ENCODE data around the gene PLS3. TPM values are rescaled to one million over a fixed set of nuclear protein-coding genes. Genes with fewer than 3 reads are reported as not detected.

PLS3 gene
- total RNA-seq, 1 experiment from 2014 or later, result 169 TPM

GRCh38 chrX:115591420-115591819, 30.4 kb downstream of the PLS3 start:
- Mint-ChIP-seq H3K9me3 (ENCODE audit: low read depth, unreplicated experiment) (no peaks in the 10 kb centered on the region), H3K4me3 (ENCODE audit: low read depth, unreplicated experiment) (peak overlapping the region; percentile 40), H3K27ac (ENCODE audit: unreplicated experiment) (peak overlapping the region; percentile 97), H3K27me3 (ENCODE audit: unreplicated experiment) (no peaks in the 10 kb centered on the region), H3K4me1 (ENCODE audit: low read depth, unreplicated experiment) (peaks cover 43% of the 10 kb centered on the region), H3K36me3 (ENCODE audit: insufficient read depth, unreplicated experiment) (peaks cover 32% of the 10 kb centered on the region)
- TSS peak; percentile 80 for BruUV-seq (replicated peaks)
- intact Hi-C loops (cut with micrococcal nuclease; ENCODE audit: unreplicated experiment), result no loop called here
- CTCF ChIA-PET, result interaction anchor here (0.8 to 1.1 kb wide), 2 partner anchors 9 to 11 kb away, joined by 3 to 4 read pairs; no protein-coding TSS in a partner anchor
- TF ChIP-seq CTCF (IDR thresholded peaks at IDR 0.05; ENCODE audit: unreplicated experiment), result no peak
- no peak for DNase-seq

- H3K4me3 Mint-ChIP-seq (ENCODE audit: low read depth, unreplicated experiment), result peak overlapping the region; percentile 63
Observed at GRCh38 chrX:115591856-115592842, 31.2 kb downstream of the PLS3 start.

GRCh38 chrX:115592997-115593734, 32.2 kb downstream of the PLS3 start:
- no peak for TF ChIP-seq CTCF (IDR thresholded peaks at IDR 0.05; ENCODE audit: unreplicated experiment)
- no peaks in the 10 kb centered on the region for H3K27me3 Mint-ChIP-seq (ENCODE audit: unreplicated experiment)
- BruUV-seq (replicated peaks), result no TSS peak
- CTCF ChIA-PET, result interaction anchor here (1.5 kb wide), 1 partner anchor 22 kb away, joined by 5 read pairs; no protein-coding TSS in a partner anchor
- peaks cover 43% of the 10 kb centered on the region for H3K4me1 Mint-ChIP-seq (ENCODE audit: low read depth, unreplicated experiment)
- H3K4me3 Mint-ChIP-seq (ENCODE audit: low read depth, unreplicated experiment), result peak overlapping the region; percentile 63
- intact Hi-C loops (cut with micrococcal nuclease; ENCODE audit: unreplicated experiment), result no loop called here
- no peaks in the 10 kb centered on the region for H3K9me3 Mint-ChIP-seq (ENCODE audit: low read depth, unreplicated experiment)
- no peak for DNase-seq
- H3K27ac Mint-ChIP-seq (ENCODE audit: unreplicated experiment), result peak overlapping the region; percentile 97
- H3K36me3 Mint-ChIP-seq (ENCODE audit: insufficient read depth, unreplicated experiment), result peaks cover 32% of the 10 kb centered on the region

More at GRCh38 chrX:115591856-115592842, 31.2 kb downstream of the PLS3 start:
- Mint-ChIP-seq H3K36me3 (ENCODE audit: insufficient read depth, unreplicated experiment) (peaks cover 32% of the 10 kb centered on the region), H3K4me1 (ENCODE audit: low read depth, unreplicated experiment) (peaks cover 43% of the 10 kb centered on the region), H3K27ac (ENCODE audit: unreplicated experiment) (peak overlapping the region; percentile 97), H3K9me3 (ENCODE audit: low read depth, unreplicated experiment) (no peaks in the 10 kb centered on the region), H3K27me3 (ENCODE audit: unreplicated experiment) (no peaks in the 10 kb centered on the region)
- no TSS peak for BruUV-seq (replicated peaks)
- no peak for TF ChIP-seq CTCF (IDR thresholded peaks at IDR 0.05; ENCODE audit: unreplicated experiment)
- intact Hi-C loops (cut with micrococcal nuclease; ENCODE audit: unreplicated experiment), result no loop called here
- DNase-seq, result no peak
- CTCF ChIA-PET, result interaction anchor here (0.8 to 1.5 kb wide), 3 partner anchors 10 to 23 kb away, joined by 3 to 5 read pairs (median 4); no protein-coding TSS in a partner anchor

- CTCF ChIA-PET, result no interaction called here
- Mint-ChIP-seq H3K4me1 (ENCODE audit: low read depth, unreplicated experiment) (peaks cover 33% of the 10 kb centered on the region), H3K27me3 (ENCODE audit: unreplicated experiment) (no peaks in the 10 kb centered on the region), H3K9me3 (ENCODE audit: low read depth, unreplicated experiment) (no peaks in the 10 kb centered on the region), H3K27ac (ENCODE audit: unreplicated experiment) (peak overlapping the region; percentile 83), H3K4me3 (ENCODE audit: low read depth, unreplicated experiment) (peak overlapping the region; percentile 63), H3K36me3 (ENCODE audit: insufficient read depth, unreplicated experiment) (peaks cover 27% of the 10 kb centered on the region)
- BruUV-seq (replicated peaks), result no TSS peak
- no peak for TF ChIP-seq CTCF (IDR thresholded peaks at IDR 0.05; ENCODE audit: unreplicated experiment)
- intact Hi-C loops (cut with micrococcal nuclease; ENCODE audit: unreplicated experiment), result loop anchor here (1.0 kb wide), 1 partner anchor 13 kb away; no protein-coding TSS in a partner anchor
- DNase-seq, result no peak
Observed at GRCh38 chrX:115595049-115595448, 34.1 kb downstream of the PLS3 start.
